ENCODE measurements around the gene BPIFA2.

Gene BPIFA2

DNA sequence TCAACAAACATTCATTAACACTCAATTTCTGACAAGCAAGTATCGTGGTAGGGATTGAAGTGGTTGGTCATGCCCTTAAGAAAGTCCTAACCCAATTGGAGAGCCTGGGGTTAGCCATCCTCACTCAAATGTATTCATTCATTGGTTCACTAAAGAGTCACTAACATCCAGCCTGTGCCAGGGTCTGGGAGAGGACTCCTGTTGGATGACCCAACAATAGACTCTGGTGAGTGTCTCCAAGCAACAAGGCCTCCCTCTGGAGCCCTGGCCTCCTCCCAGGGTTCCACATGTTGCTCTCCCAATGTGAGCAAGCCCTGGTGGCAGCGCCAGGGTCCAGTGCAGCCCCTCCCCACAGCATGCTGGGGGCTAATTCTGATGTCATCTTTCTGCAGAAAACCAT is 49.1 kb downstream of the BPIFA2 start, which contains the start of gene BPIFA3:
BPIFA3 (plus strand) TSS at position 301 of the 400 bp plus-strand sequence. CDS start 185 bp downstream, outside the sequence.
- TF ChIP-seq CTCF (IDR thresholded peaks at IDR 0.05; ENCODE audit: low read depth, low read length), result no peak
- DNase-seq (ENCODE audit: extremely low read depth, low read depth), result no peak

DNA sequence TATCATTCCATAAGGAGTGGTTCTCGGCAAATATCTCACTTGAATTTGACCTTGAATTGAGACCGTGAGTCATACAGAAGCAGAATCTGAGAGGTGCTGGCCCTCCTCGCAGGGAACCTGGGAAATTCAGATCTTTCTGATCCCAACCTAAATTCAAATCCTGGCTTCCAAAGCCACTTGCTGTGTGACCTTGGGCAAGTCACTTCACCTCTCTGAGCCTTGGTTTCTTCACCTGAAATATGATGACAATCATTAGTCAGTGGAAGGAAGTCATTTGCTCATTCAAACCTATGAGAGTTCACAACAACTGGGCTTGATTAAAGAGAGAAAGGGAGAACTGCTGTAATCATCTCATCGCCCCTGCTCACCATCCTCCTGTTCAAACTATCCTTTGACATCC is 56.4 kb downstream of the BPIFA2 start:
- TF ChIP-seq CTCF (IDR thresholded peaks at IDR 0.05; ENCODE audit: low read depth, low read length), result no peak
- no peak for DNase-seq (ENCODE audit: extremely low read depth, low read depth)

DNA sequence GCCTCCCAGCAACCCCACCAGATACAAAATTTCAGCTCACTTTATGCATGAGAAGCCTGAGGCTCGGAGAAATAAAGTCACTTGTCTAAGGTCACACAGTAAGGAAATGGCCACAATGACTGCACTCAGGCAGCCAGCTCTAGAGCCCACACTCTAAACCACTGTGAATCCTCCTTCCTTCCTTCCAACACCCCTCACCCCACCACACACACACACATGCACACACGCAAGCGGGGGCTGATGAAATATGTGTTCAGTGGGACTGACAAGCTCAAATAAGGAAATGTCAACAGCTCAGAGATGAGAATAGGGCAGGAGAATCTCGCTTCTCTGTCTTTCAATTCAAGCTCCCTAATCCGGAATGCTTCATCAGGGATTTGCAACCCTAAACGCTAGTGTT is 61.9 kb downstream of the BPIFA2 start:
- no peak for DNase-seq (ENCODE audit: extremely low read depth, low read depth)
- TF ChIP-seq CTCF (IDR thresholded peaks at IDR 0.05; ENCODE audit: low read depth, low read length), result no peak
